ENCODE results near the gene CD8A.
"Not testable (repeated sequence)": the region's sequence is repeated elsewhere in the genome, so short reads cannot be mapped to it uniquely, and the experiment has no call there.

DNA sequence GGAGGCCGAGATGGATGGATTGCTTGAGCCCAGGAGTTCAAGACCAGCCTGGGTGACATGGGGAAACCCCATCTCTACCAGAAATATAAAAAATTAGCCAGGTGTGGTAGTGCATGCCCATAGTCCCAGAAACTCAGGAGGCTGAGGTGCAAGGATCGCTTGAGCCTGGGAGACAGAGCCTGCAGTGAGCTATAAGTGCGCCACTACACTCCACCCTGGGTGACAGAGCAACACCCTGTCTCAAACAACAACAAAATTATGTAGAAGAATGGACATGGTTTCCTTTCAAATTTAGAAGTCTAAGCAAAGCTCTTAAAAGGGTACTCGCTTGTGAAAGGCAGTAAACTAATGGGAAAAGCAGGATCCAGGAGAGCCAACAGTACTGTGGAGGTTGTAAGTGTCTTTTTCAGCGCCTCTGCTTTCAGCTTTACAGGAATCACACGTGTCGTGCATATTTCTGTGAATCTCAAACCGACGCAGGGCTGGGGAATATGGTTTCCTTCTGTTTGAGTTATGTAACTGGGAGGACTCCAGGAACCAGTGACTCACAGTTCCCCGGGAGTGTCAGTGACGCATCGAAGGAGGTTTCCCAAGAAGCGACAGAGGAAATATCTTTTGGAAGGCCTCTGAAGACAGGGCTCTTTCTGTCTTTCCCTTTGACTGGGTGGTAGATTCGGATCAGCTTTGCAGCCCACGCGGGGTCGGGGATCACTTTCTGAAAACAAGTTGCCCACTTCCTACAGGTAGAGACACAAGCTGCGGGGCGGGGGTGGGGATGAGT lies 46.4 kb upstream of the CD8A start:
- TF ChIP-seq, protein P1, sequence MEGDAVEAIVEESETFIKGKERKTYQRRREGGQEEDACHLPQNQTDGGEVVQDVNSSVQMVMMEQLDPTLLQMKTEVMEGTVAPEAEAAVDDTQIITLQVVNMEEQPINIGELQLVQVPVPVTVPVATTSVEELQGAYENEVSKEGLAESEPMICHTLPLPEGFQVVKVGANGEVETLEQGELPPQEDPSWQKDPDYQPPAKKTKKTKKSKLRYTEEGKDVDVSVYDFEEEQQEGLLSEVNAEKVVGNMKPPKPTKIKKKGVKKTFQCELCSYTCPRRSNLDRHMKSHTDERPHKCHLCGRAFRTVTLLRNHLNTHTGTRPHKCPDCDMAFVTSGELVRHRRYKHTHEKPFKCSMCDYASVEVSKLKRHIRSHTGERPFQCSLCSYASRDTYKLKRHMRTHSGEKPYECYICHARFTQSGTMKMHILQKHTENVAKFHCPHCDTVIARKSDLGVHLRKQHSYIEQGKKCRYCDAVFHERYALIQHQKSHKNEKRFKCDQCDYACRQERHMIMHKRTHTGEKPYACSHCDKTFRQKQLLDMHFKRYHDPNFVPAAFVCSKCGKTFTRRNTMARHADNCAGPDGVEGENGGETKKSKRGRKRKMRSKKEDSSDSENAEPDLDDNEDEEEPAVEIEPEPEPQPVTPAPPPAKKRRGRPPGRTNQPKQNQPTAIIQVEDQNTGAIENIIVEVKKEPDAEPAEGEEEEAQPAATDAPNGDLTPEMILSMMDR (IDR thresholded peaks at IDR 0.05): not testable (repeated sequence)
- not testable (repeated sequence) for TF ChIP-seq EZH2phosphoT487 (IDR thresholded peaks at IDR 0.05; ENCODE audit: borderline replicate concordance, low read depth); GATA2 (CRISPR knock-in tag; IDR thresholded peaks at IDR 0.05)
- TF ChIP-seq, protein P2, sequence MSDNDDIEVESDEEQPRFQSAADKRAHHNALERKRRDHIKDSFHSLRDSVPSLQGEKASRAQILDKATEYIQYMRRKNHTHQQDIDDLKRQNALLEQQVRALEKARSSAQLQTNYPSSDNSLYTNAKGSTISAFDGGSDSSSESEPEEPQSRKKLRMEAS (IDR thresholded peaks at IDR 0.05; ENCODE audit: low read depth): peak; percentile 44; the same call in 1 of the 2 replicates
- TF ChIP-seq, protein P3, sequence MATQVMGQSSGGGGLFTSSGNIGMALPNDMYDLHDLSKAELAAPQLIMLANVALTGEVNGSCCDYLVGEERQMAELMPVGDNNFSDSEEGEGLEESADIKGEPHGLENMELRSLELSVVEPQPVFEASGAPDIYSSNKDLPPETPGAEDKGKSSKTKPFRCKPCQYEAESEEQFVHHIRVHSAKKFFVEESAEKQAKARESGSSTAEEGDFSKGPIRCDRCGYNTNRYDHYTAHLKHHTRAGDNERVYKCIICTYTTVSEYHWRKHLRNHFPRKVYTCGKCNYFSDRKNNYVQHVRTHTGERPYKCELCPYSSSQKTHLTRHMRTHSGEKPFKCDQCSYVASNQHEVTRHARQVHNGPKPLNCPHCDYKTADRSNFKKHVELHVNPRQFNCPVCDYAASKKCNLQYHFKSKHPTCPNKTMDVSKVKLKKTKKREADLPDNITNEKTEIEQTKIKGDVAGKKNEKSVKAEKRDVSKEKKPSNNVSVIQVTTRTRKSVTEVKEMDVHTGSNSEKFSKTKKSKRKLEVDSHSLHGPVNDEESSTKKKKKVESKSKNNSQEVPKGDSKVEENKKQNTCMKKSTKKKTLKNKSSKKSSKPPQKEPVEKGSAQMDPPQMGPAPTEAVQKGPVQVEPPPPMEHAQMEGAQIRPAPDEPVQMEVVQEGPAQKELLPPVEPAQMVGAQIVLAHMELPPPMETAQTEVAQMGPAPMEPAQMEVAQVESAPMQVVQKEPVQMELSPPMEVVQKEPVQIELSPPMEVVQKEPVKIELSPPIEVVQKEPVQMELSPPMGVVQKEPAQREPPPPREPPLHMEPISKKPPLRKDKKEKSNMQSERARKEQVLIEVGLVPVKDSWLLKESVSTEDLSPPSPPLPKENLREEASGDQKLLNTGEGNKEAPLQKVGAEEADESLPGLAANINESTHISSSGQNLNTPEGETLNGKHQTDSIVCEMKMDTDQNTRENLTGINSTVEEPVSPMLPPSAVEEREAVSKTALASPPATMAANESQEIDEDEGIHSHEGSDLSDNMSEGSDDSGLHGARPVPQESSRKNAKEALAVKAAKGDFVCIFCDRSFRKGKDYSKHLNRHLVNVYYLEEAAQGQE (IDR thresholded peaks at IDR 0.05; ENCODE audit: low read depth, low read length): not testable (repeated sequence)
